ENCODE measurements around the gene CLEC2B.

The CLEC2B gene

GRCh38 chr12:9899209-9899608, 30.1 kb upstream of the CLEC2B start (continued):
- no peak for TF ChIP-seq ZNF692 (tag by site-specific recombination; IDR thresholded peaks at IDR 0.05)
- TF ChIP-seq ZNF426 (tag by site-specific recombination; IDR thresholded peaks at IDR 0.05), result no peak
- no peak for TF ChIP-seq ZNF248 (tag by site-specific recombination; IDR thresholded peaks at IDR 0.05)
- TF ChIP-seq ZNF26 (tag by site-specific recombination; IDR thresholded peaks at IDR 0.05), result no peak
- TF ChIP-seq ZNF701 (tag by site-specific recombination; IDR thresholded peaks at IDR 0.05), result no peak
- TF ChIP-seq ZFP41 (tag by site-specific recombination; IDR thresholded peaks at IDR 0.05; ENCODE audit: borderline replicate concordance), result no peak
- no peak for TF ChIP-seq ZFP37 (tag by site-specific recombination; IDR thresholded peaks at IDR 0.05)

DNA sequence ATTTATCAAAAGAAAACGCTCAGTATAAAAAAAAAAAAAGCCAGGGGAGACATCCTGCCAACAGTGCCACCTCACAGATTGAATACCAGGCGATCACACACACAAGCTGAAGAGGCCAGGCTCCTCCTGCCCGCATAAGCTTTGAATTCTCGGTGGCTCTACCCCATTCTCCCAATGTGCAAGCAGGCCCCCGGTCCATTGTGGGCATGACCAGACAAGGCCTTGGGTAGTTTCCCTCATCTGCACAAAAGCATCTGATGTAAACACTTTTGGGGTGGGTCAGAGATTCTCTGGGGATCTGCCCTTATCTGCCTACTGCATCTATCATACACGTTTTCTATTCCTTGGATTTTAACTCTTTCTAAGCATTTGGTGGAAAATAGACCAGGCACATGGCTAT, 28.4 kb upstream of the CLEC2B start:
- no peak overlapping the region for H3K27ac ChIP-seq (ENCODE audit: extremely low read depth, low read depth, low read length)
- TF ChIP-seq, protein P1, sequence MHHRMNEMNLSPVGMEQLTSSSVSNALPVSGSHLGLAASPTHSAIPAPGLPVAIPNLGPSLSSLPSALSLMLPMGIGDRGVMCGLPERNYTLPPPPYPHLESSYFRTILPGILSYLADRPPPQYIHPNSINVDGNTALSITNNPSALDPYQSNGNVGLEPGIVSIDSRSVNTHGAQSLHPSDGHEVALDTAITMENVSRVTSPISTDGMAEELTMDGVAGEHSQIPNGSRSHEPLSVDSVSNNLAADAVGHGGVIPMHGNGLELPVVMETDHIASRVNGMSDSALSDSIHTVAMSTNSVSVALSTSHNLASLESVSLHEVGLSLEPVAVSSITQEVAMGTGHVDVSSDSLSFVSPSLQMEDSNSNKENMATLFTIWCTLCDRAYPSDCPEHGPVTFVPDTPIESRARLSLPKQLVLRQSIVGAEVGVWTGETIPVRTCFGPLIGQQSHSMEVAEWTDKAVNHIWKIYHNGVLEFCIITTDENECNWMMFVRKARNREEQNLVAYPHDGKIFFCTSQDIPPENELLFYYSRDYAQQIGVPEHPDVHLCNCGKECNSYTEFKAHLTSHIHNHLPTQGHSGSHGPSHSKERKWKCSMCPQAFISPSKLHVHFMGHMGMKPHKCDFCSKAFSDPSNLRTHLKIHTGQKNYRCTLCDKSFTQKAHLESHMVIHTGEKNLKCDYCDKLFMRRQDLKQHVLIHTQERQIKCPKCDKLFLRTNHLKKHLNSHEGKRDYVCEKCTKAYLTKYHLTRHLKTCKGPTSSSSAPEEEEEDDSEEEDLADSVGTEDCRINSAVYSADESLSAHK (tag by site-specific recombination; IDR thresholded peaks at IDR 0.05), result no peak
- no peak for TF ChIP-seq ZNF501 (tag by site-specific recombination; IDR thresholded peaks at IDR 0.05)
- no peak for TF ChIP-seq ZSCAN16 (tag by site-specific recombination; IDR thresholded peaks at IDR 0.05)
- TF ChIP-seq YY1 (tag by site-specific recombination; IDR thresholded peaks at IDR 0.05), result no peak
- TF ChIP-seq HOXC10 (CRISPR knock-in tag; IDR thresholded peaks at IDR 0.05), result no peak
- no peak for TF ChIP-seq ZNF350 (tag by site-specific recombination; IDR thresholded peaks at IDR 0.05)
- no peak for TF ChIP-seq ZBTB6 (tag by site-specific recombination; IDR thresholded peaks at IDR 0.05)
- TF ChIP-seq ZNF423 (tag by site-specific recombination; IDR thresholded peaks at IDR 0.05), result no peak
- TF ChIP-seq KLF10 (tag by site-specific recombination; IDR thresholded peaks at IDR 0.05), result no peak
- no peak for TF ChIP-seq ZNF768 (tag by site-specific recombination; IDR thresholded peaks at IDR 0.05)
- no peaks in the 10 kb centered on the region for H3K4me1 ChIP-seq (ENCODE audit: control insufficient read depth, insufficient read depth, low read length)
- ChIA-PET POLR2A (no interaction called here), CTCF (interaction anchor here (1.3 kb wide), 1 partner anchor 146 kb away, joined by 4 read pairs; no protein-coding TSS in a partner anchor)
- no peaks in the 10 kb centered on the region for H3K9me3 ChIP-seq (ENCODE audit: control insufficient read depth, insufficient read depth, low read depth, low read length)
- no peaks in the 10 kb centered on the region for H3K36me3 ChIP-seq (ENCODE audit: control insufficient read depth in 2 of 2, insufficient read depth in 1 of 2, low read length in 2 of 2)
- no peak overlapping the region for H3K4me3 ChIP-seq (ENCODE audit: low read depth, low read length)

DNA sequence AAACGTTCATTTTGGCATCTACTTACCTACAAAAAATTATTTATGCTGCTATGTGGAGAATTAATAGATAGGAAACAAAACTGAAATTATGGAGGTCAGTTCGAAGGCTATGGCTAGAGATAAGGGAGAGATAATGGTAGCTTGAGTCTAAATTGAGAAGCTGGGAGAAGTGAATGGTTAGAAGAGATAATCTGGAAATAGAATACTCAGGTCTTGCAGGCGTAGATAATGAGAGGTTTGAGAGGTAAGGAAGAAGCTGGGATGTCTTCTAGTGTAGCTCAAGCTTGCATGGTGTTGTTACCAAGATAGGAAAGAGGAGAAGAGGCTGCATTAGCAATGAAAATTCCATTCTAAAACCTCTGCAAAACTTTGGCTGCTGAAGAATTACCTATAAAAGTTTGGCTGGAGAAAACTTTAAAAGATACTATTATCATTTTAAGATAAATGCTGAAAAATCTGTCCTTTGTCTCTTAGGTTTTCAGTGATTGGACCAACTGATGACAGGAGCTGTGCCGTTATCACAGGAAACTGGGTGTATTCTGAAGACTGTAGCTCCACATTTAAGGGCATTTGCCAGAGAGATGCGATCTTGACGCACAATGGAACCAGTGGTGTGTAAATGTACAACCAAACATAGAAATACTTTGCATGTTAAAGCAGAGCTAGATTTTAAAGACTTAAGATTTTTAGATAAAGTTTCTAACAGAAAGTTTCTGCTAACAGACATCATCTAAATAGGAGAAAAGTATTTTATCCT, 26.2 kb upstream of the CLEC2B start:
- H3K27ac ChIP-seq (ENCODE audit: extremely low read depth, low read depth, low read length), result no peak overlapping the region
- CTCF ChIA-PET, result interaction anchor here (0.6 to 1.2 kb wide), 2 partner anchors 12 to 143 kb away, joined by 3 read pairs; no protein-coding TSS in a partner anchor
- no peaks in the 10 kb centered on the region for H3K9me3 ChIP-seq (ENCODE audit: control insufficient read depth, insufficient read depth, low read depth, low read length)
- H3K36me3 ChIP-seq (ENCODE audit: control insufficient read depth in 2 of 2, insufficient read depth in 1 of 2, low read length in 2 of 2), result no peaks in the 10 kb centered on the region
- POLR2A ChIA-PET, result no interaction called here
- H3K4me3 ChIP-seq (ENCODE audit: low read depth, low read length), result no peak overlapping the region
- H3K4me1 ChIP-seq (ENCODE audit: control insufficient read depth, insufficient read depth, low read length), result no peaks in the 10 kb centered on the region
- TF ChIP-seq ZBTB26 (tag by site-specific recombination; optimal IDR thresholded peaks at IDR 0.05) (no peak), ZNF391 (tag by site-specific recombination; IDR thresholded peaks at IDR 0.05; ENCODE audit: borderline replicate concordance, low read depth) (no peak), ZNF112 (tag by site-specific recombination; IDR thresholded peaks at IDR 0.05) (no peak), ZFP37 (tag by site-specific recombination; IDR thresholded peaks at IDR 0.05) (no peak), ZNF585B (tag by site-specific recombination; IDR thresholded peaks at IDR 0.05) (no peak), ZNF843 (tag by site-specific recombination; IDR thresholded peaks at IDR 0.05) (no peak)
